ENCODE measurements around the gene EIF2S3. TPM values are rescaled to one million over a fixed set of nuclear protein-coding genes. Genes with fewer than 3 reads are reported as not detected.

EIF2S3 gene
- polyA plus RNA-seq, 1 of the 3 experiments (the other 2 are of a cell fraction) = 68.4 TPM

DNA sequence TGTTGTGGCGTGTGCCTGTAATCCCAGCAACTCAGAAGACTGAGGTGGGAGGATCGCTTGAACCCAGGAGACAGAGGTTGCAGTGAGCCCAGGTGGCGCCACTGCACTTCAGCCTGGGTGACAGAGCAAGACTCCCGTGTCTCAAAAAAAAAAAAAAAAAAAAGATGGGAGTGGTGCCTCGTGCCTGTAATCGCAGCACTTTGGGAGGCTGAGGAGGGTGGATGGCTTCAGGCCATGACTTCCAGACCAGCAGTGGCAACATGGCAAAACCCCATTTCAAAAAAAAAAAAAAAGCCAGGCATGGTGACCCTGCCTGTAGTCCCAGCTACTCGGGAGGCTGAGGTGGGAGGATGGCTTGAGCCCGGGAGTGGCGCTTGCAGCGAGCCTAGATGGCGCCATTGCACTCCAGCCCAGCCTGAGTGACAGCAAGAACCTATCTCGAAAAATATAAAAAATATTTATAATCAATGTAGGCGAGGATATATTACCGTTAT lies 27.0 kb downstream of the EIF2S3 start:
- peak; percentile 51 for DNase-seq
- Histone ChIP-seq H3K27ac (ENCODE audit: low read depth in 2 of 2, low read length in 1 of 2) (0 out of 4 replicates have a peak overlapping the region, but pooled peaks of 1 of the 2 experiments have one; percentile 3), H3K4me1 (ENCODE audit: control insufficient read depth in 1 of 2, insufficient read depth in 2 of 2, low read depth in 1 of 2, low read length in 1 of 2) (no peaks in the 10 kb centered on the region), H4K20me1 (ENCODE audit: insufficient read depth) (no peaks in the 10 kb centered on the region), H3K79me2 (ENCODE audit: insufficient read depth) (no peaks in the 10 kb centered on the region), H3K27me3 (ENCODE audit: insufficient read depth) (no peaks in the 10 kb centered on the region), H3K4me2 (no peak overlapping the region), H3K4me3 (ENCODE audit: low read depth in 2 of 2, low read length in 1 of 2) (peak overlapping the region in 1 of 2 experiments; percentile 39; a peak in 1 of 4 replicates), H2AFZ (ENCODE audit: low read depth) (no peak overlapping the region), H3K9ac (no peak overlapping the region), H3K9me2 (no peaks in the 10 kb centered on the region), H3F3A (replicated peaks; ENCODE audit: insufficient read depth) (peaks cover 27% of the 10 kb centered on the region), H3K9me3 (no peaks in the 10 kb centered on the region), H3K36me3 (replicated peaks in 1 of 2; ENCODE audit: control insufficient read depth in 1 of 2, insufficient read depth in 2 of 2, low read length in 1 of 2) (peaks cover 9 to 20% of the 10 kb centered on the region in 2 experiments)
- ChIA-PET POLR2A (no interaction called here), CTCF (interaction anchor here (0.8 to 3.3 kb wide), 12 partner anchors 9 to 289 kb away, joined by 3 to 14 read pairs (median 4); no protein-coding TSS in a partner anchor)
- TF ChIP-seq RFX5 (IDR thresholded peaks at IDR 0.05; ENCODE audit: low read length) (peak; percentile 14; the same call in 1 of the 2 replicates), SMC3 (IDR thresholded peaks at IDR 0.05; ENCODE audit: low read depth, low read length) (peak; percentile 57), YY1 (IDR thresholded peaks at IDR 0.05; ENCODE audit: low read depth) (peak; percentile 71), RAD21 (IDR thresholded peaks at IDR 0.05; ENCODE audit: low read length) (peak; percentile 71), NRF1 (IDR thresholded peaks at IDR 0.05; ENCODE audit: low read depth, low read length) (no peak), SIN3A (IDR thresholded peaks at IDR 0.05; ENCODE audit: borderline replicate concordance, low read depth, low read length) (no peak), MXI1 (IDR thresholded peaks at IDR 0.05; ENCODE audit: low read depth, low read length) (peak; percentile 54; the same call in 1 of the 2 replicates)
- TF ChIP-seq, protein P1, sequence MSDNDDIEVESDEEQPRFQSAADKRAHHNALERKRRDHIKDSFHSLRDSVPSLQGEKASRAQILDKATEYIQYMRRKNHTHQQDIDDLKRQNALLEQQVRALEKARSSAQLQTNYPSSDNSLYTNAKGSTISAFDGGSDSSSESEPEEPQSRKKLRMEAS (IDR thresholded peaks at IDR 0.05; ENCODE audit: low read depth) = peak; percentile 62; the same call in 1 of the 2 replicates
- TF ChIP-seq, protein P2, sequence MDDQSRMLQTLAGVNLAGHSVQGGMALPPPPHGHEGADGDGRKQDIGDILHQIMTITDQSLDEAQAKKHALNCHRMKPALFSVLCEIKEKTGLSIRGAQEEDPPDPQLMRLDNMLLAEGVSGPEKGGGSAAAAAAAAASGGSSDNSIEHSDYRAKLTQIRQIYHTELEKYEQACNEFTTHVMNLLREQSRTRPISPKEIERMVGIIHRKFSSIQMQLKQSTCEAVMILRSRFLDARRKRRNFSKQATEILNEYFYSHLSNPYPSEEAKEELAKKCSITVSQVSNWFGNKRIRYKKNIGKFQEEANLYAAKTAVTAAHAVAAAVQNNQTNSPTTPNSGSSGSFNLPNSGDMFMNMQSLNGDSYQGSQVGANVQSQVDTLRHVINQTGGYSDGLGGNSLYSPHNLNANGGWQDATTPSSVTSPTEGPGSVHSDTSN (IDR thresholded peaks at IDR 0.05) = peak; percentile 38
- TF ChIP-seq, protein P3, sequence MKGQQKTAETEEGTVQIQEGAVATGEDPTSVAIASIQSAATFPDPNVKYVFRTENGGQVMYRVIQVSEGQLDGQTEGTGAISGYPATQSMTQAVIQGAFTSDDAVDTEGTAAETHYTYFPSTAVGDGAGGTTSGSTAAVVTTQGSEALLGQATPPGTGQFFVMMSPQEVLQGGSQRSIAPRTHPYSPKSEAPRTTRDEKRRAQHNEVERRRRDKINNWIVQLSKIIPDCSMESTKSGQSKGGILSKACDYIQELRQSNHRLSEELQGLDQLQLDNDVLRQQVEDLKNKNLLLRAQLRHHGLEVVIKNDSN (IDR thresholded peaks at IDR 0.05; ENCODE audit: borderline replicate concordance, low read depth) = no peak
- TF ChIP-seq, protein P4, sequence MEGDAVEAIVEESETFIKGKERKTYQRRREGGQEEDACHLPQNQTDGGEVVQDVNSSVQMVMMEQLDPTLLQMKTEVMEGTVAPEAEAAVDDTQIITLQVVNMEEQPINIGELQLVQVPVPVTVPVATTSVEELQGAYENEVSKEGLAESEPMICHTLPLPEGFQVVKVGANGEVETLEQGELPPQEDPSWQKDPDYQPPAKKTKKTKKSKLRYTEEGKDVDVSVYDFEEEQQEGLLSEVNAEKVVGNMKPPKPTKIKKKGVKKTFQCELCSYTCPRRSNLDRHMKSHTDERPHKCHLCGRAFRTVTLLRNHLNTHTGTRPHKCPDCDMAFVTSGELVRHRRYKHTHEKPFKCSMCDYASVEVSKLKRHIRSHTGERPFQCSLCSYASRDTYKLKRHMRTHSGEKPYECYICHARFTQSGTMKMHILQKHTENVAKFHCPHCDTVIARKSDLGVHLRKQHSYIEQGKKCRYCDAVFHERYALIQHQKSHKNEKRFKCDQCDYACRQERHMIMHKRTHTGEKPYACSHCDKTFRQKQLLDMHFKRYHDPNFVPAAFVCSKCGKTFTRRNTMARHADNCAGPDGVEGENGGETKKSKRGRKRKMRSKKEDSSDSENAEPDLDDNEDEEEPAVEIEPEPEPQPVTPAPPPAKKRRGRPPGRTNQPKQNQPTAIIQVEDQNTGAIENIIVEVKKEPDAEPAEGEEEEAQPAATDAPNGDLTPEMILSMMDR (IDR thresholded peaks at IDR 0.05) = peak; percentile 73
- 6% methylated on average over 14 of the region's 14 CpGs for WGBS (ENCODE audit: low lambda C conversion rate)

DNA sequence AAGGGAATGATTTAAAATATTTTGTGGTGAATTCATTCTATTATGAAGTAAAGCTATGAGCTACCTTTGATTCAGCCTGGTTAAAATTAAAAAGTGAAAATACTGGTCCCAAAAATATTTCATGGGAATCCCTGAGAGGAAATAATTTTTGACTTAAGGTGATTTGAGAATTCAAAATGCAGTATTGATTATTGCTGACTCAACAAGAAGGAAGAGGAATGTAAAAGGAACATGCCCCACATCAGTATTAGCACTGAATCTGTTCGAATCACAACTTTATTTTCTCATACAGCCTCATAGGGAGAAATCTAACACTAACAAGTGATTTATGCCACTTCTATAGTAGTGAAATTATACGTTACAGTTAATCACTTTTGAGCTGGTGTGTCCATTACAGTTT lies 27.7 kb downstream of the EIF2S3 start:
- no peak overlapping the region for H3K27ac ChIP-seq (ENCODE audit: low read depth in 2 of 2, low read length in 1 of 2)
- no peaks in the 10 kb centered on the region for H3K79me2 ChIP-seq (ENCODE audit: insufficient read depth)
- peaks cover 24% of the 10 kb centered on the region for H3F3A ChIP-seq (replicated peaks; ENCODE audit: insufficient read depth)
- H3K4me1 ChIP-seq (ENCODE audit: control insufficient read depth in 1 of 2, insufficient read depth in 2 of 2, low read depth in 1 of 2, low read length in 1 of 2) = no peaks in the 10 kb centered on the region
- peaks cover 4 to 12% of the 10 kb centered on the region in 2 experiments for H3K36me3 ChIP-seq (replicated peaks in 1 of 2; ENCODE audit: control insufficient read depth in 1 of 2, insufficient read depth in 2 of 2, low read length in 1 of 2)
- H4K20me1 ChIP-seq (ENCODE audit: insufficient read depth) = no peaks in the 10 kb centered on the region
- no peaks in the 10 kb centered on the region for H3K9me3 ChIP-seq
- H3K9me2 ChIP-seq = no peaks in the 10 kb centered on the region
- H3K9ac ChIP-seq = no peak overlapping the region
- no peak overlapping the region for H3K4me2 ChIP-seq
- ChIA-PET POLR2A (interaction anchor here (0.6 kb wide), 1 partner anchor 215 kb away, joined by 4 read pairs; no protein-coding TSS in a partner anchor), CTCF (interaction anchor here (0.6 to 3.3 kb wide), 11 partner anchors 10 to 288 kb away, joined by 3 to 14 read pairs (median 3); no protein-coding TSS in a partner anchor)
- H3K27me3 ChIP-seq (ENCODE audit: insufficient read depth) = no peaks in the 10 kb centered on the region
- no peak overlapping the region for H3K4me3 ChIP-seq (ENCODE audit: low read depth in 2 of 2, low read length in 1 of 2)
- 52% methylated on average over 2 of the region's 2 CpGs for WGBS (ENCODE audit: low lambda C conversion rate)
- DNase-seq = no peak
- H2AFZ ChIP-seq (ENCODE audit: low read depth) = 0 out of 2 replicates have a peak overlapping the region, but pooled peaks have one; percentile 46
- TF ChIP-seq EP300 (IDR thresholded peaks at IDR 0.05; ENCODE audit: borderline replicate concordance in 1 of 2, low read depth in 1 of 2, low read length in 1 of 2) (no peak), CHD2 (IDR thresholded peaks at IDR 0.05; ENCODE audit: low read length, partially characterized antibody) (no peak), RFX5 (IDR thresholded peaks at IDR 0.05; ENCODE audit: low read length) (no peak), EZH2phosphoT487 (IDR thresholded peaks at IDR 0.05; ENCODE audit: borderline replicate concordance, low read depth) (no peak), GABPA (IDR thresholded peaks at IDR 0.05; ENCODE audit: low read depth) (no peak), RXRA (IDR thresholded peaks at IDR 0.05; ENCODE audit: borderline replicate concordance, low read depth) (no peak), FOXJ3 (CRISPR knock-in tag; IDR thresholded peaks at IDR 0.05) (no peak)
- TF ChIP-seq, protein P4 (IDR thresholded peaks at IDR 0.05) = no peak
- TF ChIP-seq, protein P5, sequence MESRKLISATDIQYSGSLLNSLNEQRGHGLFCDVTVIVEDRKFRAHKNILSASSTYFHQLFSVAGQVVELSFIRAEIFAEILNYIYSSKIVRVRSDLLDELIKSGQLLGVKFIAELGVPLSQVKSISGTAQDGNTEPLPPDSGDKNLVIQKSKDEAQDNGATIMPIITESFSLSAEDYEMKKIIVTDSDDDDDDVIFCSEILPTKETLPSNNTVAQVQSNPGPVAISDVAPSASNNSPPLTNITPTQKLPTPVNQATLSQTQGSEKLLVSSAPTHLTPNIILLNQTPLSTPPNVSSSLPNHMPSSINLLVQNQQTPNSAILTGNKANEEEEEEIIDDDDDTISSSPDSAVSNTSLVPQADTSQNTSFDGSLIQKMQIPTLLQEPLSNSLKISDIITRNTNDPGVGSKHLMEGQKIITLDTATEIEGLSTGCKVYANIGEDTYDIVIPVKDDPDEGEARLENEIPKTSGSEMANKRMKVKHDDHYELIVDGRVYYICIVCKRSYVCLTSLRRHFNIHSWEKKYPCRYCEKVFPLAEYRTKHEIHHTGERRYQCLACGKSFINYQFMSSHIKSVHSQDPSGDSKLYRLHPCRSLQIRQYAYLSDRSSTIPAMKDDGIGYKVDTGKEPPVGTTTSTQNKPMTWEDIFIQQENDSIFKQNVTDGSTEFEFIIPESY (IDR thresholded peaks at IDR 0.05; ENCODE audit: borderline replicate concordance, low read depth) = no peak
